HG03457 (cell line): ENCODE data around the gene ATP2B2.

Experiments
- ATAC-seq: cut with Tn5 transposase; IDR thresholded peaks from one replicate; pipeline ENCODE4 v1.9.1; 2021; ENCODE audit warnings: moderate number of reproducible peaks; ENCODE audit not compliant: unreplicated experiment

Gene ATP2B2

GRCh38 chr3:10350324-10350985, 154.9 kb downstream of the ATP2B2 start:
- ATAC-seq = no peak

- ATAC-seq = no peak
Measured at GRCh38 chr3:10349801-10350200, 155.6 kb downstream of the ATP2B2 start.

- no peak for ATAC-seq
Measured at GRCh38 chr3:10348404-10348721, 157.0 kb downstream of the ATP2B2 start.

- no peak for ATAC-seq
Measured at GRCh38 chr3:10347648-10348403, 157.6 kb downstream of the ATP2B2 start.

GRCh38 chr3:10345911-10346310, 159.5 kb downstream of the ATP2B2 start:
- no peak for ATAC-seq

- ATAC-seq = no peak
Measured at GRCh38 chr3:10344944-10345575, 160.3 kb downstream of the ATP2B2 start.

- ATAC-seq = no peak
Measured at GRCh38 chr3:10344147-10344943, 161.0 kb downstream of the ATP2B2 start.

- no peak for ATAC-seq
Measured at GRCh38 chr3:10343526-10343925, 161.9 kb downstream of the ATP2B2 start.

- ATAC-seq = no peak
Measured at GRCh38 chr3:10342781-10343180, 162.6 kb downstream of the ATP2B2 start.

GRCh38 chr3:10341901-10342398, 163.4 kb downstream of the ATP2B2 start:
- no peak for ATAC-seq

- no peak for ATAC-seq
Measured at GRCh38 chr3:10340476-10340875, 164.9 kb downstream of the ATP2B2 start.

GRCh38 chr3:10340046-10340445, 165.3 kb downstream of the ATP2B2 start:
- ATAC-seq = no peak

GRCh38 chr3:10339376-10339955, 165.9 kb downstream of the ATP2B2 start:
- no peak for ATAC-seq

- no peak for ATAC-seq
Measured at GRCh38 chr3:10338591-10339353, 166.6 kb downstream of the ATP2B2 start.

GRCh38 chr3:10338164-10338470, 167.3 kb downstream of the ATP2B2 start:
- no peak for ATAC-seq

GRCh38 chr3:10337323-10338163, 167.8 kb downstream of the ATP2B2 start:
- ATAC-seq = no peak

- no peak for ATAC-seq
Measured at GRCh38 chr3:10336761-10337160, 168.6 kb downstream of the ATP2B2 start.

- ATAC-seq = no peak
Measured at GRCh38 chr3:10335871-10336622, 169.3 kb downstream of the ATP2B2 start.
